Measurements from ENCODE around the gene SH2D4B. TPM values are rescaled to one million over a fixed set of nuclear protein-coding genes. Genes with fewer than 3 reads are reported as not detected.

Gene SH2D4B
- total RNA-seq, 1 experiment from 2014 or later, result 0.22 TPM

- TF ChIP-seq ATF3 (IDR thresholded peaks at IDR 0.05) (no peak), SP1 (IDR thresholded peaks at IDR 0.05; ENCODE audit: low read depth) (no peak), ZNF274 (IDR thresholded peaks at IDR 0.05; ENCODE audit: low read depth, low read length) (no peak), MAX (IDR thresholded peaks at IDR 0.05) (no peak), EZH2 (IDR thresholded peaks at IDR 0.05) (no peak), EGR1 (IDR thresholded peaks at IDR 0.05; ENCODE audit: low read depth) (no peak), FOSL1 (IDR thresholded peaks at IDR 0.05; ENCODE audit: low read depth) (no peak)
These were observed 53.0 kb downstream of the SH2D4B start (continued) for GRCh38 chr10:80590585-80591125.

GRCh38 chr10:80596391-80597257 is 58.9 kb downstream of the SH2D4B start:
- H3K36me3 ChIP-seq (ENCODE audit: control insufficient read depth in 1 of 2, insufficient read depth in 2 of 2, low read length in 2 of 2), result no peaks in the 10 kb centered on the region
- intact Hi-C loops (cut with micrococcal nuclease), result loop anchor here (2.0 to 10.0 kb wide), 2 partner anchors 152 to 212 kb away; no protein-coding TSS in a partner anchor
- no TSS peak for BruUV-seq (replicated peaks)

More at GRCh38 chr10:80596391-80597257, 58.9 kb downstream of the SH2D4B start:
- no peaks in the 10 kb centered on the region for H3K79me2 ChIP-seq (ENCODE audit: insufficient read depth, low read length)
- peak; percentile 57 for DNase-seq (ENCODE audit: low read depth, low spot score)
- no peaks in the 10 kb centered on the region for H3K9me3 ChIP-seq (ENCODE audit: control insufficient read depth in 1 of 2, insufficient read depth in 1 of 2, low read depth in 1 of 2, low read length in 2 of 2)
- H3K4me2 ChIP-seq (ENCODE audit: low read length), result no peak overlapping the region
- no peaks in the 10 kb centered on the region for H4K20me1 ChIP-seq (ENCODE audit: insufficient read depth)
- no peak for TF ChIP-seq ZNF274 (IDR thresholded peaks at IDR 0.05; ENCODE audit: low read depth, low read length)
- TF ChIP-seq POLR2AphosphoS5 (IDR thresholded peaks at IDR 0.05; ENCODE audit: low read depth, low read length), result no peak
- TF ChIP-seq TCF7L2 (IDR thresholded peaks at IDR 0.05; ENCODE audit: borderline replicate concordance, extremely low read depth, insufficient read depth, insufficient read length), result no peak
- peak; percentile 29; the same call in 1 of the 2 replicates for TF ChIP-seq RAD21 (IDR thresholded peaks at IDR 0.05; ENCODE audit: low read depth)
- TF ChIP-seq ZBTB33 (IDR thresholded peaks at IDR 0.05; ENCODE audit: extremely low read depth, insufficient replicate concordance, low read length), result no peak
- TF ChIP-seq YY1 (IDR thresholded peaks at IDR 0.05; ENCODE audit: extremely low read depth, insufficient replicate concordance, low read depth, low read length), result no peak
- no peak for TF ChIP-seq JUND (IDR thresholded peaks at IDR 0.05)
- TF ChIP-seq CEBPB (IDR thresholded peaks at IDR 0.05; ENCODE audit: low read depth), result no peak
- no peak for TF ChIP-seq EGR1 (IDR thresholded peaks at IDR 0.05; ENCODE audit: low read depth)
- TF ChIP-seq CTCF (IDR thresholded peaks at IDR 0.05 in 2 of 3, conservative IDR thresholded peaks at IDR 0.05 in 1 of 3; ENCODE audit: borderline replicate concordance in 1 of 3, insufficient read depth in 1 of 3, low read depth in 2 of 3, low read length in 2 of 3), result peak; percentile 21 to 94 (median 71); a peak in 5 of 6 replicates
- no peak overlapping the region for H3K9ac ChIP-seq (ENCODE audit: low read length)
- 0 out of 4 replicates have a peak, but pooled peaks cover 0 to 3% of the 10 kb centered on the region in 2 experiments for H3K4me1 ChIP-seq (ENCODE audit: control insufficient read depth in 1 of 2, insufficient read depth in 2 of 2, low read length in 2 of 2)
- POLR2A ChIA-PET, result no interaction called here
- no peaks in the 10 kb centered on the region for H3K9me2 ChIP-seq (ENCODE audit: insufficient read depth)
- ATAC-seq, result peak; percentile 87
- RAD21 ChIA-PET (ENCODE audit: low non-redundant PET in 1 of 2, low total read pairs in 2 of 2, uncharacterized antibody in 2 of 2, unreplicated experiment in 2 of 2), result interaction anchor here in 1 of 2 experiments (1.5 kb wide), 1 partner anchor 152 kb away, joined by 3 read pairs; no protein-coding TSS in a partner anchor
- H3K27me3 ChIP-seq (ENCODE audit: insufficient read depth, low read length), result no peaks in the 10 kb centered on the region
- H2AFZ ChIP-seq (ENCODE audit: low read depth, low read length, poor library complexity, severe bottlenecking), result no peak overlapping the region
- H3K4me3 ChIP-seq (replicated peaks in 1 of 2; ENCODE audit: low read depth in 1 of 2, low read length in 2 of 2), result no peak overlapping the region
- H3K27ac ChIP-seq (ENCODE audit: low read depth, low read length), result no peak overlapping the region
- CTCF ChIA-PET, result interaction anchor here (0.5 to 1.8 kb wide), 8 partner anchors 8 to 189 kb away, joined by 3 to 7 read pairs (median 4); partner anchors contain the start of gene PRXL2A
